Islet precursor cell (in vitro differentiated cells): ENCODE measurements around the gene RIMS3.

Source experiments
- DNase-seq: peaks from one replicate; pipeline ENCODE4 v3.0.0-alpha.2; 2018

The RIMS3 gene

DNA sequence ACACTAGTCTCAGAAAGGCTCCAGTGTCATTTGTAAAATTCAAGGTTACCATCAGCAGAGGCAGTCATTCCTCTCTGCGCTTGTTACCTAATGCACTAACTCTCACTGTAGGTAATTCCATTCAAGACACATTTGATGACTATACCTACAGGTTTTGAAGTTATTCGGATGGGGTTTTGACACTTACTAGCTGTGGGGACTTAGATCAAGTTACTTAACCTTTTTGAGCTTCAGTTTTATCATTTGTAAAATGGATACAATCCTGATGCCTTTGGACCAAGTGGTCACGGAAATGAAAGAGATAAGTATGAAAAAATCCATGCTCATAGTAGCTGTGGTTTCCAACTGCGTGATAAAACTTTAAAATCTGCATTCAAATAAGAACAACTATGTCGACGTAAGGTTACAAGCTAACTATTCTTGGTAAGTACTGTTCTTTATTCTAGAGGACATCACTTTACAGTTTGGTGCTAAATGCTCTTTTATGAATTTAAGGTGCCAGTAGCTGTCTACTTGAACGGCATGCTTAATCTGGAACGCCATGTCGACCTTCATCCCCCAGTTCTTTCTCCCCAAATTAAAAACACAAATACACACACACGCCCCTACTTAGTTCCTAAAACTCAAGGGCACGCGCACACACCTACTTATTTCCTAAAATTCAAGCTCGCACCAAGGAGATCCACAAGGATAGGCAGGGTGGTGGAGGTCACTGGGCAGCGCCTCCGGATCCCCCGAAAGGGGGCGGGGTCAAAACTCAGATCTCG is 25.5 kb upstream of the RIMS3 start:
- no peak for DNase-seq

DNA sequence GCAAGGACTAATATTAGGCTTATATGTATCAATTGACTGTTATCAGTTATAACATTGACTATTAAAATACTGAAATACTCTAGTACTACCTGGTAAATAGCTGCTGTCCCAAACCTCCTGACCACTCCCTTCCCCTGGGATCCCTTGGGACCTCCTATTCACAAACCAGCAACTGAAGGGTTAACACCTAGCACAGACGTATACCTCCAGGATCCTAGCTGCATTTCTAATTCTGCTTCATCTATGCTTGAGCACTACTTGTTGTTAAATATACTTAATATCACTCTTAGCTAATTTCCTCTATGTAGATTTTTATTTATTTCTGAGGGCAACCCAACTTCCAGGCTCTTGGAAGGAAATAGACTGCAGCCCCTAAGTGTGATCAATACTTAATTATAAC is 24.3 kb upstream of the RIMS3 start:
- no peak for DNase-seq

DNA sequence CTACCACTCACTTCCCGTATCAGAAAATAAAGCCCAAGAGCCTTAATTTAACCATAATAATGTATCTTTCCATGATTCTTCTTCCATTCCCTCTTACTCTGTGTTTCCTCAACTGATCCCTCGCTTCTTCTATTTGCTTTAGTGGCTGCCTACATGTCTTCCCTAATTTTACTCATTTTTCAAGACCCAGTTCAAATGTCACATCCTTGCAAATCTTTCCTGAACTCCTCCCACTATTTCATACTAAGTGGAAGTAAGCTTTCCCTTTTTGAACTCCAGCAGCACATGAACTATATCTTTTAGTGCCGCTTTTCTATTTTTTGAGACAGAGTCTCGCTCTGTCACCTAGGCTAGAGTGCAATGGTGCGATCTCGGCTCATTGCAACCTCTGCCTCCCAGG is 22.2 kb upstream of the RIMS3 start:
- DNase-seq, result no peak

DNA sequence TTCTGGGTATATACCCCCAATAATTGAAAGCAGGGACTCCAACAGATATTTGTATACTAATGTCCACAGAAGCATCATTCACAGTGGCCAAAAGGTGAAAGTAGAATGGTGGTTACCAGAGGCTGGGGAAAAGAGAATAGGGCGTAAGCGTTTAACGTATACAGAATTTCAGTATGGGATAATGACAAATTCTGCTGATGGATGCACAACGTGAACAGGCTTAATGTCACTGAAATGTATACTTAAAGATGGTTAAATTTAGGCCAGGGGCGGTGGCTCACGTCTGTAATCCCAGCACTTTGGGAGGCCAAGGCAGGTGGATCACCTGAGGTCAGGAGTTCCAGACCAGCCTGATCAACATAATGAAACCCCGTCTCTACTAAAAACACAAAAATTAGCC is 21.6 kb upstream of the RIMS3 start:
- no peak for DNase-seq

DNA sequence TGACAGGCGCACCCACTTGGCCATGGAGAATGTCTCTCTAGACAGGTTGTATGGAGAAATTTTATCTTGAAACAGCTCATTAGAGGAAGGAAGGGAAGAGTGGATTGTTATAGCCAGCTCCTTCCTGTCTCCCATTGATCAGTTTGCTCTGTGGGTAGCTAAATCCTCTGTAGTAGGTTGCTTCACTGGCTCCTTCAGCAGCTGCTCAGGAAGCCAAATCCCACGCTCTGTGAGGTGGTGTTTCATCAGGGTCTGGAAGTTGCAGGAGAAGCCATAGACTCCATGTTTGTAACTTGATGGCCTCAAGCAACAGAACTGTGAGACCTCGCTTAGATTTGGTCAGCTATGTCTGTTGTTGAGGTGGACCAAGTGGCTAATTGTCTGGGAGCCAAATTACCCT is 19.2 kb upstream of the RIMS3 start:
- no peak for DNase-seq

DNA sequence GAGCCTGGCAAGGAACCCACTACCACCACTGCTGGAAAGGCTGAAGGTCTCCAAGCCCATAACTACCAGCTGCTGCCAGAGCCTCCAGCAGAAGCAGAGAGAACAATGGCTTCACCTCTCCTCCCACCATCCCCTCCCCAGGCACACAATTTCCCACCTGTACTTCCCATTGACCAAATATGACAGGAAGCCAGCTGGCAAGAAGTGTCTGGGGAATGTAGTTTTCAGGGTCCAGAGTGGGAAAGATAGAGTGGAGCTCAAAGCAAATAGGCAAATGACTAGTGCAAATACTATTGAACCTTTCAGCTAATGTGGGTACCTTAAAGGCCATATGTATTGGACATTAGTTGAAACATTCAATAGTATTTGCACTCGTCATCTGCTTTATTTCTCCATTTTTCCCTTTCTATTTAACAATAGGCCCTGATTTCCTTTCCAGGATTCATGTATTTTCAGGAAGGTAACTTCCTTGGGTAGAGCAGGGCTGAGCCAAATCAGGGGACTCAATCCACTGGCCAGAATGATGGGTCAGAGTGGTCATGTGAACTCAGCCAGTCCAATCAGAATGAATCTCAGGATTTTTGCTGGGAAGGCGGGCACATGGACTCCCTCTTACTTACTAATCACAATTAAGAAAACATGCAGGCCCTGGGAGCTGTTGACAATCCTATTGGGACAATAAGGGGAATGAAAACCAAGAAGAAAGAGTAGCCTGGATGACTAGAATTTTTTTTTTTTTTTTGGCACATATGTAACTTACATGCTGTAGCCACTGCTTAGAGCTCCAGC is 13.9 kb upstream of the RIMS3 start:
- DNase-seq, result no peak

DNA sequence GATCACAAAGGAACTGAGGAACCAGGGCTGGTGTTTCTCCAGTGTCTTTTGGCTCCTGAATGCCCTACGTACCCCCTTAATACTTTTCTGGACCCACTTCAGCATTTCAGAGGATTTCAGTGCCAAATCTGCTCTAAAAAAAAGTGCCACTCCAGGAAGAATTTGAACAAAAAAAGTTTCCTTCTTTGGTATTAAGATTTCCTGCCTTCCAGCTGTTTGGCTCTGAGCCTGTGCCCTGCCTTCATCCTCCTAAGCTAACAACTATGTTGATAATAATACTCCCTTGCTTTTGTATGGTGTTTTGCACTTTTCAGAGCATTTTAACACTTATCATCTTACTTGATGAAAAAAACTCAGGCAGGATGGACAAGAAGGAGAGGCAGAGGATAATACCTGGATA is 11.0 kb upstream of the RIMS3 start:
- no peak for DNase-seq

DNA sequence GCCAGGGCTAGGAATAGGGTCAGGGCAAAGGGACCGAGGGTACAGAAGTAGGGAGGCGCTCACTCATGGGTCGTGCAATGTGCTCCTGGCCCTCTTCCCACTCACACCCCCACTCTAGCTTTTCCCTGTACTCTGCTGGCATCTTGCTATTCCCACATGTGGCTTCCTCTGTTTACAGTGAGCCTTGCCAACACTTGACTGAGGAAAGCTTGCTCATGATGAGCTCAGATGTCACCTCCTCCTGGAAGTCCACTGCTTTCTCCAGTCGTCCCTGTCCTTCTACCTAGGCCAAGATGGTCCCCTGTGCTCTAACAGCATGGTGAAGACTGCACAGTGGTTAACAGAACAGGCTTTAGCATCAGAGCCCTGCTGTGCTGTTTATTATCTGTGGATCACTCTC is 8.0 kb upstream of the RIMS3 start:
- no peak for DNase-seq

DNA sequence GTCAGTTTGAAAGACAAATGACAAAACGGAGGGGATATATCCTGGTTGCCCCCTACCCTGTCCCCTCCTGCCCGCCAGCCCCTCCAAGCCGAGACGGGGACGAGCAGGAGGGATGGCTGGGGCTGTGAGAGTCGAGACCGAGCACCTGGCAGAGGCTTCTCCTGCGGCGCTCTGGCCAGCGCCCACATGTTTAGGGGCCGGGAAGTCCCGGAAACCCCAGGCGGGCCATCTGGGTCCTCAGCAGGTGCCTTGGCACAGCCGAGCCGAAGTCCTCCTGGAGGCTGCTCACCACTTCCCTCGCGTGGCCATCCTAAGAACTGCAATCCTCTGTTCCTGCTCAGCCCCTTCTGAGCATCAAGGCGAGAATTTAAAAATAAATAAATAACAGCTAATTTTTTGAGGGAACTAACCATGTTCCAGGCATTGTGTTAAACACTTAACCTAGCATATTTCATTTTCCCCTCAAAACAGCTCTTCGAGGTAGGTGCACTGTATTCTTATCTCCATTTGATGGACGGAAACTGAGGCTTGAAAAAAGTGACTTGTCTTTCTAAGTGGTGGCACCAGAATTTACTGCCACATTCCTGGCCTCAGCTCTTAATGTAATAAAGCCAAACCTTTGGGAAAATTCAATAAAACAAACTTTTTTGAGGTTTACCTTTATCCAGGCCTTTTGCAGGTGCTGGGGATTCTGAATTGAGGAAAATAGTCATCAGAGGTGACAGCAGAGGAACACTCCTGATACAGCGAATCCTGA is 3.5 kb upstream of the RIMS3 start:
- DNase-seq, result peak; percentile 81

DNA sequence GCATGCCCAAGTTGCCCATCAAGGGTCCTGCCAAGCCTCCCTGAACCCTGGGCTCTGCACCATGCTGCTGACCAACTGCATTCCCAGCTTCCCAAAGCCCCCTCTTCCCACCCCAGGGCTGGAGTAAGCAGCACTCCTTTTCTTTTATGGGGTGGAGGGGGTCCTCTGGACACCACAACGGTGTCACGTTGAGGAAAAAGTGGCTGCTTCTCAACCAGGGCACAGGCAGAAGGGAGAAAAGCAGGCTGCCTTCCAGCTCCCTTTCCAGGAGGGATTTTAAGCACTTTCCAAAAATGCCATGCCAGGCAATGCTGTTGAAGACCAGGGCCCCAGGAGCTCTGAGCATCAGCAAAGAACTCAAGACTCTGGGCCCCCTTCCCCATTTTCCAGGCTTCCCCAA is 691 bp downstream of the RIMS3 start:
- no peak for DNase-seq

DNA sequence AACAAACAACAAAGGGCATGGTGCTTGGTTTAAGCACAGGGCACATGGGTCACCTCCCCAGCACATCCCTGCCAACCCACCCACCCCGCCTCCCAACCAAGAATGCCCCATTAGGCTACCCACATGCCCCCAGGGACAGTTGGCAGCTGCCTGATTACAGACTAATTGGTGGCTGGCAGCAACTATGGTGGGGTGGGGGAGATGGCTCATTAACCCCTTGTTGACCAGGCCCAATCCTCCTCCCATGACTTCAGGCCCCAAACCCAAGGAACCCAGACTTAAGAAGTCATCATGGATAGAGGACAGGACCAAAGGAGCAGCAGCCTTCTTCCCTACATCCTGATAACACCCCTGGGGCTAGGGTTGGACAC is 1.3 kb downstream of the RIMS3 start:
- no peak for DNase-seq

DNA sequence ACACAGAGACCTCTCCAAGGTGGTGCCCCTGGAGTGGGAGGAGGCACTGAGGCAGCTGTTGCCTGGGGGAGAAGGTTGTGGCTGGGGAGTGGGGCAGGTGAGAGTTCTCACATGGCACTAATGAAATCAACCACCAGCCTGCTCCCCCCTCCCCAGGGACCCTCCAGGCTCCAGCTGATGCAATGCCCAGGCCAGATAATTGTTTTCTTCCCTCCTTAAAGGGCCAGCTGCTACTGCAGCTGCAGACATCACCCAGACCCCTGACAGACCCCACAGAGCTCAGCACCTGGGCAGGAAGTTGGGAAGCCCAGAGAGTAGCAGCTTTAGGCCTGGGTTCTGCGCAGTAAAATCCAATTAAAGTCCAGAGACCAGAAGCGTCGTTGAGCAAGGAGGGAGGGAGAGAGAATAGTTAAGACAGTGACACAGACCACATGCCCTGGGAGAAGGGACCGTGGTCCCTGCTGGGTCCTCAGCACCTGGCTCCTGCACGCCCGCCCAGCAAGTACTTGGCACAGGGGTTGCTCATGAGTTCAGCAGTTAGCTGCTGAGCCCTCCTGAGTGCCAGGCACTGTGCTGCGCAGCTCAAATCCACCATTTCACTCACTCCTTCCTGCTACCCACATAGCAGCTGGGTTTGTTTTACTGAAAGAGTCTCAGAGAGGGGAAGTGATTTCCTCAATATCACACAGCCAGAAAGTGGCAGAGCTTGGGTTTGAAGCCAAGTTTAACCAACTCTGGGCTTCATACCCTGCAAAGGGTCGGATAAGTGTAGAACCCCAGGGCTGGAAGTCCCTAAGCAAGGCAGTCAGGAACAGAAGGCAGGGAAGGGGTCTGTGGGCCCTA is 1.9 kb downstream of the RIMS3 start:
- DNase-seq, result no peak

DNA sequence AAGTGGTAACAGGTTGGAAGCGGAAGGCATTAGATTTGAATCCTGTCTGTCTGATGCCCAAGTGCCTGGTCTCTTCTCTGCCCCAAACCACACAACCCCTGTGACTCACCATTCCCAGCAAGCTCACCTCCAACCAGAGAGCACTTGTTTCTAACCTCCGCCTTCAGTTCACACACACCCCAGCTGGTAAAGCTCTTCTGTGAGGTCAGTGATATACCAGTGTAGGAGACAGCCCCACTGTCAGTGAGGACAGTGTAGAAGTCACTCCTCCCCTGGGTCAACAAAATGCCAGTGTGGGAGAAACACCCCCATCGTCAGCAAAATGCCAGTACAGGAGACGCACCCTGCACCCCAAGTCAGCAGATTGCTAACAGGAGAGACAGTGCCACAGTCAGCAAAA is 2.6 kb downstream of the RIMS3 start:
- DNase-seq, result peak; percentile 70

DNA sequence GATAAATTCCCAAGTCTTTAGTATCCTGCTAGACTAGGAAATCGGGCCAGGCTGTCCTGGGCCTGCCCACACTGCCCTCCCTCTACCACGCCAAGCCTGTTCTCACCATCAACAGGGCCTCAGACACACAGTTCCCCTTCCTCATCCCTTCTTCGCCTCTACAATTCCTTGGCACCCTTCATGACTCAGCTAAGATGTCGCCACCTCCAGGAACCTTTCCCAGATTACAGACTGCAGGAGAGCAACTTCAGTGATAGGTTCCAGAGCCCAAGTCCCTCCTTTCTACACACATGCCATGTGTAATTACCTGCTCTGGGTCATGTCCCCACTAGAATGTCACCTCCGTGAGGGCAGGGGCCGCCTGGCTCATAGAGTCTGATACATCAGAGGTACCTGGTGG is 3.3 kb downstream of the RIMS3 start:
- DNase-seq, result no peak

DNA sequence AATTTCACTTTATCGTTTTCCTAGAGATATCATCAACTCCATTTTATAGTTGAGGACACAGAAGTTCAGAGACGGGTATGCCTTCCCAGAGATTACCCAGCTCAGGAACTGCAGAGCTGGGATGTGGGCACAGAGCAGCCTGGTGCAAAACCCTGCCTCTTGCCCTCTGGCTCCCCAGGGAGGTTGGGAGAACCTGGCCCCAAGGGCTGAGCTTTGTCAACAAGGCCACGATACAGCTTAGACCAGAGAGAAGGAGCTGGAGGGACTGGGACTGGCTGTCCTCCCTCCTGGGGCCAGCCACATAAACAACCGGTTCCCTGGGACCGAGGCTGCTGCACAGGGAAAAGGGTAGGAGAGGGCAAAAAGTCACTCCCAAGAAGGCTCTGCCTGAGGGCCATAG is 3.8 kb downstream of the RIMS3 start:
- no peak for DNase-seq

DNA sequence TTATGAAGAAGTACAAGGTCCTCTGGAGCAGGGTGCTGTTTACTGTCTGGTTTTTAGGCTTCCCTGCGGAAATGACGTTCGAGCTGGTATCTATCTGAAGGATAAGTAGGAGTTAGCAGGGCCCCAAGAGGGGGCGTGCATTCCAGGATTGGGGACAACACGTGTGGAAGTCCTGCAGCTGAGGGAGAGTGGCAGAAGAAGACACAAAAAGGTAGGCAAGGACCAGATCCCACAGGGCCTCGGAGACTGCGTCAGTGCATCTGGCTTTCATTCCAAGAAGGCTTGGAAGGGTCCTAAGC is 5.9 kb downstream of the RIMS3 start:
- DNase-seq, result peak; percentile 50

DNA sequence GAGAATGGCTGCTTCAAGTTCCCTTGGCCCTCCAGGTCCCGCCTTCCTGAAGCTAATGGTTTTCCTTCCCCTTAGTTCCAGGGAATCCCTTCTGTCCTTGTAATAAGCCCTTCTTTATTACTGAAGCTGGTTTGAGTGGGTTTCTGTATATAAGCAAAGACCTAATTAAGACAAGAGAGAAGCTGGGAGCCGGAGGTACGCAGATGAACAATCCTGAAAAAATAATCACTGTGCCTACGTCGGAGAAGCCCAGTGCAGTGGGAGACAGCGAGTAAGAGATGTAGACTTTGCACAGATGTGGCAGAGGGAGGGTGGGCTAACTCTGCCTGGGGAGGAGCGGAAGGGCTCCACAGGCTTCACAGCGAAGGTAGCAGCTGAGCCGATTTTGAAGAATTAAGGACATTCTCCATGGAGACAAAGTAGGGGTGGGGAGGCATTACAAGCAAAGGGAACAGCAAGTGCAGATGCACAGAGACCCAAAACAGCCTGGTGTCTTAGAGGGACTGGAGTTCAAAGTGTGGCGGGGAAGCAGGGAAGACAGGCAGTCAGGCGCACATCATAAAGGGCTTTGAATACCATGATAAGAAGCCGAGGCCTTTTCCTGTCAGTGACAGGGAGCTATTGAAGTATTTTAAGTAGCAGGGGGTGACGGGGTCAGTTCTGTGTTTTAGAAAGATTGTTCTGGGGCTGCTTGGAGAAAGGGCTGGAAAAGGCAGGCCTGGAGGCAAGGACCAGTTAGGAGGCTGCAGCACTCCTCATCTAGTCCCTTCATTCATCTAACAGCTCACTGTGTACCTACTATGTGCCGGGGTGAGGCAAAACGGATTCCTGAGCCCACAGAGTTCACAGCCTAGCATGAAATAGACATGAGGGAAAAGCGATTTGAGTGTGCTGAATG is 6.5 kb downstream of the RIMS3 start:
- peak; percentile 77 for DNase-seq

DNA sequence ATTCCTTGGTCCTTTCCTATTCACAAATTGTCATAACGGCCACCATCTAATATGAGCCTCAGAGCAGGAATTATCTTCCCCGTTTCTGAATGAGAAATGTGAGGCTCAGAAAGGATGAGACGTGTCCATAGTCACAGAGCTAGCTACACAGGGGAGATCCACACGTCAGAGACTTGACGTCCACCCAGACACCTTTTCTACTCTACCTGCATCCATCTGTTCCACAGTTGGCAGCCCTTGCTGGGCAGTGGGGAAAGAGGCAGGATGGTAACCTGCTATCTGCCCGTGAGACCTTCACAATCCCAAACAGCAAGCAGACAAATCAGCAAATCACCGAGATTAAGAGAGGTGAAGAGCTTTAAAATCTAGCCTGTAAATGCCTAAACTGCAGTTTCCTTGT is 8.4 kb downstream of the RIMS3 start:
- no peak for DNase-seq

DNA sequence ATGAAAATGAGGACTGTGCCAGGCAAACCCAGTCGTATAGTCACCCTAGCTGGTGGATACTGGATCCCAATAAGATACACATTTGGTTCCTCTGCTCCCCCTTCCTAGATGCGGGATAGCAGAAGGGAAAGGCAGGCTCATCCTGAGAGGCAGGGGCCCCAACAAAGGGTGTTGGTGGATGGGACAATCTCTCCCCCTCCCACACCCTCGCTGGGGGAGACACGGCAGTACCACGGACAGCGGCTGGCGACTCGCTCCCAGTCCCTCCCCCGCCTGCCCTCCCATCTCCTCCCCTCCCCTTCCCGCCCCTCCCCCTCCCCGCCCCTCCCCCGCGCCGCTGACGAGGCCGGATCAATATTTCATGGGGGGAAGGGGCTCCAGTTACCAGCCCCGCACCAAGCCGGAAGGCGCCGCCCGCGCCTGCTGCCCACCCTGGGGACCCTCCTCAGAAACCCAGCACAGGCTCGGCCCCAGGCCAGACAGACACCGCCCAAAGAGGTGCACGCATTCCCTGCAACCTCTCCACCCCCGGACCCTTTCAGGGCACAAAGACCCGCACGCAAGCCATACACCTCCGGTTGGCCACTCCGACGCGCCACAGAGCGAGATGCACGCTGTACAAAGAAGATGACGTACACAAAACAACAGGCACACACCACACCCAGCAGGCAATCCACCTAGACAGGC is 11.5 kb downstream of the RIMS3 start:
- peak; percentile 75 for DNase-seq

DNA sequence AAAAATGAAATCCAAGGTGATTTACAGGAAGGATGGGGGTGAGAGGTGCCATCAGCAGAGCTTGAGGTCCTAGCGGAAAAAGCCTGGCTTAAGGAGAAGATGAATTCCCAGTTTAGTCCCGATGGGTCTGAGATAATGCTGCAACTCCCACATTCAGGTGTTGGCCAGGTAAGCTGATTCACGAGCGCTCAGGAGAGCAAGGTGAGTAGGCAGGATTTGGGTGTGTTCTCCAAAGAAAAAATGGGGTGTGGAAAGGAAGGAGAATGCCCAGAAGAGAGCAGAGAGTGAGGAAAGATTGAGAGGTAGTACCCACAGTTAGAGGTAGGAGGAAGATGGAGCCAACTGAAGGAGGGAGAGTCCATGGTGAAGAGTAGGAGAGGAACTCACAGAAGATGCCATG is 12.5 kb downstream of the RIMS3 start:
- DNase-seq, result no peak

DNA sequence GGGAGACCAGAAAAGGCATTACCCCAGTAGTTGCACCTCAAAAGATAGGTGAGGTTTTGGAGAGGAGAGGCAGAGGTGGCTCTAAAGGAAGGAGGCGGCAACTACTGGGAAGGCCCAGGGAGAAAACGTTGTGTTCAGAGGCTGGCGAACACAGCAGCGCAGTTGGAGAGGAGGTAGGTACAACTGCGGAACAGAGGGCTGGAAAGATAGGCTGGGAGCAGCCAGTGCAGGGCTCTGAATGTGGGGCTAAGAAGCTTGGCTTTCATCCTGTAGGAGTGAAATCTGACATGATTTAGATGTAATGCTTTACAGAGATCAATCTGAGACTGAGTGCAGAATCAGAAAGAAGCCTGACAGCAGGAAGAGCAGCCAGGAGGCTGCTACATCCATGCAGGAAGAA is 13.0 kb downstream of the RIMS3 start:
- DNase-seq, result no peak
